Lower leg skin (tissue), 3 donors: ENCODE measurements around the gene GKN2.

Source experiments
- CTCF ChIP-seq, 3 donors: fragments of 450-650 bp; IDR thresholded peaks; one replicate each; pipeline ENCODE4 v1.5.1; 2016; ENCODE audit warnings: antibody characterized with exemption in 3 of 3, mild to moderate bottlenecking in 3 of 3, moderate library complexity in 2 of 3
- POLR2A ChIP-seq, 2 donors: fragments of 450-650 bp; IDR thresholded peaks; one replicate each; pipeline ENCODE4 v1.6.1; 2016 to 2017; ENCODE audit warnings: antibody characterized with exemption in 2 of 2, mild to moderate bottlenecking in 1 of 2, moderate library complexity in 1 of 2

GRCh38 chr2:68951899-68952298, 794 bp downstream of the GKN2 start:
- no peak for TF ChIP-seq CTCF (IDR thresholded peaks at IDR 0.05)
- TF ChIP-seq POLR2A (IDR thresholded peaks at IDR 0.05): no peak
